Erythroblast (primary cell): ENCODE data around the gene FUS.

Source experiments
- GATA1 ChIP-seq: IDR thresholded peaks from 2 replicates; pipeline ENCODE4 v1.6.1; 2011; ENCODE audit warnings: low read depth, mild to moderate bottlenecking, control low read depth, low read length, moderate library complexity
- POLR2A ChIP-seq: IDR thresholded peaks from 2 replicates; pipeline ENCODE4 v1.6.1; 2011; ENCODE audit warnings: mild to moderate bottlenecking, low read length

DNA sequence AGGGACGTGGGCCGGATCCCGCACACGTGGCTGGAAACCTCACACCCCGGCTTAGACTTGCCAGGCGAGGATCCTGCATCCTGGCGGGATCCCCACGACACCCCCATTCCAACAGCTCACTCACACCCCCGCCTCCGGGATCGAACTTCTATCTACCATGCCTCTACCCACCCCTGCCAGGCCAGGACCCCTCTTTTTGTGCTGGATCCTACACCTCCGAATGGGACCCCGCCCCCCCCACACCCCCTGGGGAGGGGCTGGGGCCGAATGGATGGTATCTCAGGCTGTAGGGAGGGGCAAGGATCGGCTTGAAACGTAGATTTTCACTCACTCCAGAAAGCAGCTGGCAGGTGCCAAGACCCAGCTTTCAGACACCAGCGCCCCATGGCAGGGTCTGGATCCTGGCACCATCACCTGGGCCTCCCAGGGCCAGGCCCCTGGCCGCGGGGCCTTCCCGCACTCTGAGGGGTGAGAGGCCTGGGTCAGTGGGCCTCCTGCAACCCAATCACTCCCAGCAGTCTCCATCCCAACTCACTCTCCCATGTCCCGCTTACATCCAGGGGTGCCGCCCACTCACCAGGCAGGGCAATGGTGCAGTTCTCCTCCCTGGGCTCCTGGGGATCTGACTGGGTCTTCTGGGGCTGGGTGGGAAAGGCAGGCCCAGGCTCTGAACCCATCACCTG, 36.8 kb upstream of the FUS start:
- no peak for TF ChIP-seq POLR2A
- no peak for TF ChIP-seq GATA1
